ENCODE results near the gene HPS4. TPM values are rescaled to one million over a fixed set of nuclear protein-coding genes. Genes with fewer than 3 reads are reported as not detected.

The HPS4 gene
- total and polyA plus RNA-seq, 2 of the 8 experiments (the other 6 are each of a cell fraction or from before 2014, with no cell fraction given): 28.0 to 35.2 TPM

DNA sequence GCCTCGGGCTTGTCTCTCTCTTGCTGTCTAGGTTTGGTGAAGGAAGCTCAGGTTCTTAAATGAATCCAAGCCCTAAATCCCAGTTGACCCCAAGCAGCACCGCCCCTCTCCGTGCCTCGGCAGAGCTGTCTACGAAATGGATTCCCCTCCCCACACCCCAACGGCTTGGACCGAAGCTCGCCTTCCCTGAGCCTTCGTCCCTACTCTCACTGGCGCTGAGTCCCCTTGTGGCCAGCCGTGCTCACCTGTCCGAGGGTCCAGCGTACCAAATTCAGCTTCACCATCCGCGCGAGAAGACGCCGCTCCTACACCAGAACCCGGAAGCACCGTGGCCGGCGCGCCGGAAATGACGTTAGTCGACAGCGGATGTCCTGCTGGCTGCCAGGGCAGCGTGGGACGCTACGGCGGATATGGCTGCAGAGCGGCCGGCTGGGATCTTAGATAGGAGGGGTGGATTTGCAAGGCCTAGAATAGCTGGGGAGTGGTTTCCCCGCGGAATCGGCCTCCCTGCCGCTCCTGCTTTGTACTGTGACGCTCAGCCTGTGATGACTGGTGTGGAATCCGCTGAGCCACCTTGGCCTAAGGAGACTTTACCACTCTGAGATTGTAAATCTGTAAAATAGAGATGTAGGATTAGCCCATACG lies 28.7 kb upstream of the HPS4 start, which contains the start of gene TFIP11 (continued):
- TF ChIP-seq, protein P1, sequence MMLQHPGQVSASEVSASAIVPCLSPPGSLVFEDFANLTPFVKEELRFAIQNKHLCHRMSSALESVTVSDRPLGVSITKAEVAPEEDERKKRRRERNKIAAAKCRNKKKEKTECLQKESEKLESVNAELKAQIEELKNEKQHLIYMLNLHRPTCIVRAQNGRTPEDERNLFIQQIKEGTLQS (IDR thresholded peaks at IDR 0.05; ENCODE audit: insufficient read depth, low read depth, low read length): peak; percentile 81
- TF ChIP-seq YY1 (IDR thresholded peaks at IDR 0.05; ENCODE audit: low read depth, low read length) (peak; percentile 57; the same call in 1 of the 2 replicates), PHF8 (conservative IDR thresholded peaks at IDR 0.05; ENCODE audit: low read depth, low read length) (peak; percentile 66), ATF2 (IDR thresholded peaks at IDR 0.05; ENCODE audit: low read length) (no peak), RAD21 (IDR thresholded peaks at IDR 0.05 in 1 of 2, conservative IDR thresholded peaks at IDR 0.05 in 1 of 2; ENCODE audit: low read depth in 2 of 2, low read length in 2 of 2) (peak; percentile 24 to 30; a peak in 2 of 4 replicates), SP1 (IDR thresholded peaks at IDR 0.05; ENCODE audit: low read depth, low read length) (no peak), CHD2 (IDR thresholded peaks at IDR 0.05; ENCODE audit: low read length) (peak; percentile 92), RBBP5 (IDR thresholded peaks at IDR 0.05; ENCODE audit: borderline replicate concordance, low read depth, low read length) (0 out of 2 replicates have a peak, but pooled peaks have one; percentile 62), SP2 (IDR thresholded peaks at IDR 0.05; ENCODE audit: low read length) (no peak), TBP (IDR thresholded peaks at IDR 0.05; ENCODE audit: low read depth, low read length) (peak; percentile 84; the same call in 1 of the 2 replicates), EGR1 (IDR thresholded peaks at IDR 0.05; ENCODE audit: borderline replicate concordance, low read depth, low read length) (no peak), SRF (IDR thresholded peaks at IDR 0.05; ENCODE audit: low read depth, low read length) (peak; percentile 75), SUZ12 (IDR thresholded peaks at IDR 0.05; ENCODE audit: low read length) (no peak), HDAC2 (IDR thresholded peaks at IDR 0.05; ENCODE audit: borderline replicate concordance in 1 of 2, low read depth in 2 of 2, low read length in 2 of 2) (0 out of 4 replicates have a peak, but pooled peaks of 1 of the 2 experiments have one; percentile 92), GABPA (IDR thresholded peaks at IDR 0.05; ENCODE audit: borderline replicate concordance, insufficient read depth, low read length) (peak; percentile 97), CBX8 (IDR thresholded peaks at IDR 0.05; ENCODE audit: borderline replicate concordance, low read depth, low read length) (no peak)
- TF ChIP-seq, protein P2, sequence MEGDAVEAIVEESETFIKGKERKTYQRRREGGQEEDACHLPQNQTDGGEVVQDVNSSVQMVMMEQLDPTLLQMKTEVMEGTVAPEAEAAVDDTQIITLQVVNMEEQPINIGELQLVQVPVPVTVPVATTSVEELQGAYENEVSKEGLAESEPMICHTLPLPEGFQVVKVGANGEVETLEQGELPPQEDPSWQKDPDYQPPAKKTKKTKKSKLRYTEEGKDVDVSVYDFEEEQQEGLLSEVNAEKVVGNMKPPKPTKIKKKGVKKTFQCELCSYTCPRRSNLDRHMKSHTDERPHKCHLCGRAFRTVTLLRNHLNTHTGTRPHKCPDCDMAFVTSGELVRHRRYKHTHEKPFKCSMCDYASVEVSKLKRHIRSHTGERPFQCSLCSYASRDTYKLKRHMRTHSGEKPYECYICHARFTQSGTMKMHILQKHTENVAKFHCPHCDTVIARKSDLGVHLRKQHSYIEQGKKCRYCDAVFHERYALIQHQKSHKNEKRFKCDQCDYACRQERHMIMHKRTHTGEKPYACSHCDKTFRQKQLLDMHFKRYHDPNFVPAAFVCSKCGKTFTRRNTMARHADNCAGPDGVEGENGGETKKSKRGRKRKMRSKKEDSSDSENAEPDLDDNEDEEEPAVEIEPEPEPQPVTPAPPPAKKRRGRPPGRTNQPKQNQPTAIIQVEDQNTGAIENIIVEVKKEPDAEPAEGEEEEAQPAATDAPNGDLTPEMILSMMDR (IDR thresholded peaks at IDR 0.05; ENCODE audit: control extremely low read depth in 1 of 3, insufficient read depth in 1 of 3, low read depth in 1 of 3, low read length in 3 of 3): peak; percentile 33 to 52 (median 49)

Data from H1 (cell line).